Measurements from ENCODE around the gene DLD.

DNA sequence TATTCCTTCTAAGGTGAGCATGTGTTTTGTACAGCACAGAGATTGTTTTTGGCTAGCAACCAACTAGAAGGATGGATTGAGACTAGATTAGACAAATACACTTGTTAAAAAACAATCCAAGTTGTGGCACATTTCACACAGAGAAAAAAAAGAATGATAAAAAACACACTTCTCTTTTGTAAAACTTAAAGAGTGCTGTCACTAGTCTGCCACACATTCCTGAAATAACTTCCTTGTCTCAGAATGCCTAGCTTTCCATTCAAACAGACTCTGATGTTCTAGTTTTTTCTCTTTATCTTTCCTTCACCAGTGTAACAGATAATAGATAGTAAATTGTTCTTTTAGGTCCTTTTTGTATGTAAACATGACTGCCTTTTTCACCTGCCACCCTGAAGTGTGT is 11.4 kb downstream of the DLD start:
- TF ChIP-seq, protein P1, sequence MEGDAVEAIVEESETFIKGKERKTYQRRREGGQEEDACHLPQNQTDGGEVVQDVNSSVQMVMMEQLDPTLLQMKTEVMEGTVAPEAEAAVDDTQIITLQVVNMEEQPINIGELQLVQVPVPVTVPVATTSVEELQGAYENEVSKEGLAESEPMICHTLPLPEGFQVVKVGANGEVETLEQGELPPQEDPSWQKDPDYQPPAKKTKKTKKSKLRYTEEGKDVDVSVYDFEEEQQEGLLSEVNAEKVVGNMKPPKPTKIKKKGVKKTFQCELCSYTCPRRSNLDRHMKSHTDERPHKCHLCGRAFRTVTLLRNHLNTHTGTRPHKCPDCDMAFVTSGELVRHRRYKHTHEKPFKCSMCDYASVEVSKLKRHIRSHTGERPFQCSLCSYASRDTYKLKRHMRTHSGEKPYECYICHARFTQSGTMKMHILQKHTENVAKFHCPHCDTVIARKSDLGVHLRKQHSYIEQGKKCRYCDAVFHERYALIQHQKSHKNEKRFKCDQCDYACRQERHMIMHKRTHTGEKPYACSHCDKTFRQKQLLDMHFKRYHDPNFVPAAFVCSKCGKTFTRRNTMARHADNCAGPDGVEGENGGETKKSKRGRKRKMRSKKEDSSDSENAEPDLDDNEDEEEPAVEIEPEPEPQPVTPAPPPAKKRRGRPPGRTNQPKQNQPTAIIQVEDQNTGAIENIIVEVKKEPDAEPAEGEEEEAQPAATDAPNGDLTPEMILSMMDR (conservative IDR thresholded peaks at IDR 0.05): no peak
- TF ChIP-seq ZFX (IDR thresholded peaks at IDR 0.05): no peak
